Ishikawa (cell line): ENCODE data around the gene B3GNT8.

Source experiments
- CEBPB ChIP-seq: IDR thresholded peaks from 2 replicates; pipeline ENCODE4 v1.6.1; 2012
- CREB1 ChIP-seq: IDR thresholded peaks from 2 replicates; pipeline ENCODE4 v1.6.1; 2012; ENCODE audit warnings: low read depth
- EGR1 ChIP-seq: IDR thresholded peaks from 2 replicates; pipeline ENCODE4 v1.6.1; 2012
- EP300 ChIP-seq: IDR thresholded peaks from 2 replicates; pipeline ENCODE4 v1.6.1; 2012; ENCODE audit warnings: borderline replicate concordance
- FOXM1 ChIP-seq: IDR thresholded peaks from 2 replicates; pipeline ENCODE4 v1.6.1; 2012; ENCODE audit warnings: low read depth, borderline replicate concordance
- NFIC ChIP-seq: IDR thresholded peaks from 2 replicates; pipeline ENCODE4 v1.6.1; 2012
- RAD21 ChIP-seq: IDR thresholded peaks from 2 replicates; pipeline ENCODE4 v1.6.1; 2012; ENCODE audit warnings: low read depth
- REST ChIP-seq: IDR thresholded peaks from 2 replicates; pipeline ENCODE4 v1.6.1; 2012; ENCODE audit warnings: low read depth, mild to moderate bottlenecking
- TAF1 ChIP-seq: IDR thresholded peaks from 2 replicates; pipeline ENCODE4 v1.6.1; 2012; ENCODE audit warnings: low read depth, mild to moderate bottlenecking
- TCF12 ChIP-seq: IDR thresholded peaks from 2 replicates; pipeline ENCODE4 v1.6.1; 2012; ENCODE audit warnings: low read depth
- TEAD4 ChIP-seq: IDR thresholded peaks from 2 replicates; pipeline ENCODE4 v1.6.1; 2012
- YY1 ChIP-seq: IDR thresholded peaks from 2 replicates; pipeline ENCODE4 v1.6.1; 2012; ENCODE audit warnings: low read depth
- ZBTB7A ChIP-seq: IDR thresholded peaks from 2 replicates; pipeline ENCODE4 v1.6.1; 2012; ENCODE audit warnings: low read depth
- TF ChIP-seq, protein P1 (sequence below): IDR thresholded peaks from 2 replicates; pipeline ENCODE4 v1.6.1; 2012
- TF ChIP-seq, protein P2 (sequence below): IDR thresholded peaks from 2 replicates; pipeline ENCODE4 v1.6.1; 2012

The B3GNT8 gene

DNA sequence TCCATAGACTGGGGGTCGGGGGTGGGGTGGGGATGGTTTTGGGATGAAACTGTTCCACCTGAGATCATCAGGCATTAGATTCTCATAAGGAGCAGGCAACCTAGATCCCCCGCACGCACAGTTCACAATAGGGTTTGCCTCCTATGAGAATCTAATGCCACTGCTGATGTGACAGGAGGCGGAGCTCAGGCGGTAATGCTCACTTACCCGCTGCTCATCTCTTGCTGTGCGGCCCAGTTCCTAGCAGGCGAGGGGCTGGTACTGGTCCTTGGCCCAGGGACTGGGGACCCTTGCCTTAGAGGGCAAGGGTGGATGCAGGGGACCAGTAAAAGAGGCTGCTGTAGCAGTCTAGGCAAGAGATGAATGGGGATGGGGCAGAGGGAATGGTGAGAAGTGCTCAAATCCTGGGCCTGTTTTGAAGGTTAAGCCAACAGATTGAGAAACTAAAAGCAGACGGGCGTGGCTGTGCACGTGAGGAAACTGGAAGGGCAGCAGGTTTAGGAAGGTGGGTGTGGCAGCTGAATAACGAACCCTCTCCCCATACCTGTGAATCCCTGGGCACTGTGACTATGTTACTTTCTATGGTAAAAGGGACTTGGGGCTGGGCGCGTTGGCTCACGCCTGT, 14.3 kb upstream of the B3GNT8 start:
- TF ChIP-seq EP300: no peak
- no peak for TF ChIP-seq TAF1
- TF ChIP-seq NFIC: no peak
- TF ChIP-seq FOXM1: no peak
- no peak for TF ChIP-seq ZBTB7A
- TF ChIP-seq YY1: no peak
- TF ChIP-seq CREB1: no peak
- no peak for TF ChIP-seq RAD21
- no peak for TF ChIP-seq TCF12
- no peak for TF ChIP-seq EGR1
- TF ChIP-seq REST: no peak

GRCh38 chr19:41439441-41440222, 12.5 kb upstream of the B3GNT8 start, which contains the start of gene DMAC2:
Gene DMAC2, minus strand, starts transcription at chr19:41439912. Its CDS starts 13 bp downstream, at chr19:41439899.
- TF ChIP-seq REST: no peak
- no peak for TF ChIP-seq EGR1
- peak; percentile 88 for TF ChIP-seq TAF1
- TF ChIP-seq RAD21: peak; percentile 60
- TF ChIP-seq, protein P1, sequence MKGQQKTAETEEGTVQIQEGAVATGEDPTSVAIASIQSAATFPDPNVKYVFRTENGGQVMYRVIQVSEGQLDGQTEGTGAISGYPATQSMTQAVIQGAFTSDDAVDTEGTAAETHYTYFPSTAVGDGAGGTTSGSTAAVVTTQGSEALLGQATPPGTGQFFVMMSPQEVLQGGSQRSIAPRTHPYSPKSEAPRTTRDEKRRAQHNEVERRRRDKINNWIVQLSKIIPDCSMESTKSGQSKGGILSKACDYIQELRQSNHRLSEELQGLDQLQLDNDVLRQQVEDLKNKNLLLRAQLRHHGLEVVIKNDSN: no peak
- TF ChIP-seq ZBTB7A: 0 out of 2 replicates have a peak, but pooled peaks have one; percentile 65
- TF ChIP-seq NFIC: no peak
- peak; percentile 97 for TF ChIP-seq YY1
- peak; percentile 94 for TF ChIP-seq CEBPB
- TF ChIP-seq, protein P2, sequence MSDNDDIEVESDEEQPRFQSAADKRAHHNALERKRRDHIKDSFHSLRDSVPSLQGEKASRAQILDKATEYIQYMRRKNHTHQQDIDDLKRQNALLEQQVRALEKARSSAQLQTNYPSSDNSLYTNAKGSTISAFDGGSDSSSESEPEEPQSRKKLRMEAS: peak; percentile 80
- no peak for TF ChIP-seq CREB1
- TF ChIP-seq EP300: no peak
- TF ChIP-seq TEAD4: no peak
- no peak for TF ChIP-seq TCF12
- TF ChIP-seq FOXM1: no peak

DNA sequence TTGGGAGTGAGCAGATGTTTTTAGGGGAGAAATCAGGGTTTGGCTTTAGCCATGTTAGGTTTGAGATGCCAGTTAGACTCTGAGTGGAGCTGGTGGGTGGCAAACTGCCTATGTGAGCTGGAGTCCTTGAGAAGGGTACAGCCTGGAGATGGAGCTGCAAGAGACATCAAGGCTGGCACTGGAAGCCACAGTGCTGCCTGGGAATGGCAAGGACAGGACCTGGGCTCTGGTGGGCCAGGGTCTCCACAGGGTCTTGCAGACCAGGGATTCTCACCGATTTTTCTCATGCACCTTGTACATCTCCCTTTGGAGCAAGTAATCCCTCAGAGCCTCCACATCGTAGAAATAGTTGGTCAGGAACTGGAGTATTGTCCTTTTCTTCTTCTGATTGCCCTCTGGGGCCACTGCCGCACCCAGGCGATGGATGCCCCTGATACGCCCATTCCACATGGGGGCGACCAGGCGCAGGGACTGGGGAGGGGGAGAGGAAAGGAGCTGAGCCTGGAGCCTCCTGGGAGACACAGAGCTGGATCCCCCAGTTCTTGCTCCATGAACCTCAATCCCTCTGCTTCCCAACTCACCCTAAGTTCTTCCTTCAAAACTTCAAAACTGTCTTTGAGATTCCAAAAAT, 10.9 kb upstream of the B3GNT8 start:
- no peak for TF ChIP-seq CEBPB
- TF ChIP-seq REST: no peak

DNA sequence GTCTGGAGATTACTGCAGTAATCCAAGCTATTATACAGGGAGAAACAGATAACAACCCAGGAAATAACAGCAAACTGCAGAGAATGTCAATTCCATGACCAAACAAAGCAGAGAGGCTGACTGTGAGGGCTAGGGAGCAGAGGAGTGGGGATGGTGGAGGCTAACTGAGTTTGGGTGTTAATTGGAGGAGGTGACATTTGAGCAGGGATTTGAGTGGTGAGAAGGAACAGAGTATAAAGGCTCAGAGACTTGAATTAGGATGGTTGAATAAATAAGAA, 9.4 kb upstream of the B3GNT8 start:
- TF ChIP-seq FOXM1: no peak
- TF ChIP-seq NFIC: no peak
- no peak for TF ChIP-seq RAD21
- no peak for TF ChIP-seq EP300
- no peak for TF ChIP-seq REST
- no peak for TF ChIP-seq CEBPB
- no peak for TF ChIP-seq ZBTB7A
- TF ChIP-seq EGR1: no peak
- TF ChIP-seq TEAD4: no peak
- TF ChIP-seq TCF12: no peak
- TF ChIP-seq TAF1: no peak
- TF ChIP-seq, protein P2: no peak
- TF ChIP-seq, protein P1: no peak
- TF ChIP-seq CREB1: no peak
- TF ChIP-seq YY1: no peak
